Vagina (tissue), 2 donors: ENCODE data around the gene B3GLCT. TPM values are rescaled to one million over a fixed set of nuclear protein-coding genes. Genes with fewer than 3 reads are reported as not detected.

Experiments
- DNase-seq, 2 donors: peaks; one replicate each; pipeline ENCODE4 v3.0.0-alpha.2; 2017; ENCODE audit errors: extremely low spot score in 2 of 2
- H3K27ac ChIP-seq: fragments of 200-600 bp; sonication (generic); one replicate; pipeline ENCODE4 v1.5.1; 2019
- H3K27me3 ChIP-seq: fragments of 200-600 bp; sonication (generic); one replicate; pipeline ENCODE4 v1.5.1; 2019
- H3K36me3 ChIP-seq, 2 donors: fragments of 200-600 bp; sonication (generic); one replicate each; pipeline ENCODE4 v1.5.1; 2017 to 2019
- H3K4me1 ChIP-seq: fragments of 200-600 bp; sonication (generic); one replicate; pipeline ENCODE4 v1.5.1; 2019
- H3K4me3 ChIP-seq, 2 donors: fragments of 200-600 bp; sonication (generic); 1 replicate in 1 of 2; 2 replicates in 1 of 2; pipeline ENCODE4 v1.5.1; 2016 to 2019
- H3K9me3 ChIP-seq: fragments of 200-600 bp; sonication (generic); one replicate; pipeline ENCODE4 v1.5.1; 2019
- CTCF ChIP-seq, 3 experiments: fragments of 450-650 bp in 2 of 3; fragments of 200-600 bp in 1 of 3; sonication (generic) in 1 of 3; IDR thresholded peaks; one replicate each; pipeline ENCODE4 v1.5.1; 2017 to 2019; ENCODE audit warnings: antibody characterized with exemption in 3 of 3, mild to moderate bottlenecking in 2 of 3, moderate library complexity in 2 of 3
- POLR2A ChIP-seq, 2 donors: fragments of 450-650 bp; IDR thresholded peaks; one replicate each; pipeline ENCODE4 v1.6.1; 2017; ENCODE audit warnings: antibody characterized with exemption in 2 of 2, mild to moderate bottlenecking in 2 of 2, moderate library complexity in 2 of 2
- POLR2AphosphoS5 ChIP-seq, 2 donors: sonication (generic); formaldehyde crosslinking; IDR thresholded peaks; one replicate each; pipeline ENCODE4 v1.9.0; 2017; ENCODE audit warnings: antibody characterized with exemption in 2 of 2, mild to moderate bottlenecking in 2 of 2, low read depth in 1 of 2; ENCODE audit not compliant: insufficient read depth in 1 of 2
- intact Hi-C: fragments of 100-400 bp; cut with DNase I; formaldehyde crosslinking; loops from one replicate; pipeline ENCODE4 v1.15.1; 2023
- total RNA-seq: library from RNA; depleted of rRNA; stranded (reverse); fragments of >200 nt; gene quantifications from one replicate; pipeline ENCODE4 v1.2.3, GENCODE V29; 2016

The B3GLCT gene
- total RNA-seq, 1 donor from 2014 or later = 8.1 TPM

DNA sequence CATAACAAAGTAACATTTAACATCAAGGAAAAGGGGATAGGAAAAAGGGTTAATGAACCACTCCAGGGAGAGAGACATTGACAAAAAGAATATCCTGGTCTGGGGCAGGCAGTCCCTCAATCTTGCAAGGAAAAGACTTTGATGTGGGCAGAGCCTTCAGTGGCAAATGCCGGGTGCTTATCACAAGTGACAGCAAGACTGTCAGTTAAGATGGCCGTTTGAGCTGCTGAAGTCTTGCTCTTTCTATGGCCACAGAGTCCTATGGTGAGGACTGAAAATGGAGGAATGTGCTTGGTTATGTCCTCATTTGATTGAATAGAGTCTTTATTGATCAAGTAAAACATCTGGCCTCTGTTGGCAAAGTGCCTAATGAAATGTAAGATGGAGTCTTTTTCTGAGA lies 112.1 kb downstream of the B3GLCT start:
- intact Hi-C loops = no loop called here
- H3K9me3 ChIP-seq = peaks cover 9% of the 10 kb centered on the region
- H3K4me3 ChIP-seq = no peak overlapping the region
- TF ChIP-seq CTCF (IDR thresholded peaks at IDR 0.05) = no peak
- TF ChIP-seq POLR2A (IDR thresholded peaks at IDR 0.05) = no peak
- TF ChIP-seq POLR2AphosphoS5 (IDR thresholded peaks at IDR 0.05; ENCODE audit: insufficient read depth in 1 of 2, low read depth in 1 of 2) = no peak
- no peaks in the 10 kb centered on the region for H3K27me3 ChIP-seq
- no peaks in the 10 kb centered on the region for H3K36me3 ChIP-seq
- no peaks in the 10 kb centered on the region for H3K4me1 ChIP-seq
- no peak for DNase-seq
- no peak overlapping the region for H3K27ac ChIP-seq

DNA sequence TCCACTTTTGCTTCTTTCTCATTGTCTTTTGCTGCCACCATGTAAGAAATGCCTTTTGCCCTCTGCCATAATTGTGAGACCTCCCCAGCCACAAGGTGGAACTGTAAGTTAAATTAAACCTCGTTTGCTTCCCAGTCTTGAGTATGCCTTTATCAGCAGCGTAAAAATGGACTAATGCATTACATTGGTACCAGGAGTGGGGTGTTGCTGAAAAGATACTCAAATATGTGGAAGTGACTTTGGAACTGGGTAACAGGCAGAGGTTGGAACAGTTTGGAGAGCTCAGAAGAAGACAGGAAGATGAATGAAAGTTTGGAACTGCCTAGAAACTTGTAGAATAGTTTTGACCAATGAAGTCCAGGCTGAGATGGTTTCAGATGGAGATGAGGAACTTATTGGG lies 115.2 kb downstream of the B3GLCT start:
- no peak overlapping the region for H3K4me3 ChIP-seq
- no peak for DNase-seq
- H3K4me1 ChIP-seq = no peaks in the 10 kb centered on the region
- no peaks in the 10 kb centered on the region for H3K27me3 ChIP-seq
- no peak overlapping the region for H3K27ac ChIP-seq
- TF ChIP-seq POLR2A (IDR thresholded peaks at IDR 0.05) = no peak
- no peak for TF ChIP-seq CTCF (IDR thresholded peaks at IDR 0.05)
- TF ChIP-seq POLR2AphosphoS5 (IDR thresholded peaks at IDR 0.05; ENCODE audit: insufficient read depth in 1 of 2, low read depth in 1 of 2) = no peak
- peaks cover 9% of the 10 kb centered on the region for H3K9me3 ChIP-seq
- peaks cover 0 to 6% of the 10 kb centered on the region in 2 donors for H3K36me3 ChIP-seq
- intact Hi-C loops = no loop called here

GRCh38 chr13:31320946-31321345 lies 121.2 kb downstream of the B3GLCT start:
- no peak for DNase-seq
- intact Hi-C loops = no loop called here
- H3K27me3 ChIP-seq = no peaks in the 10 kb centered on the region
- no peaks in the 10 kb centered on the region for H3K9me3 ChIP-seq
- no peak overlapping the region for H3K4me3 ChIP-seq
- H3K27ac ChIP-seq = no peak overlapping the region
- no peaks in the 10 kb centered on the region for H3K4me1 ChIP-seq
- TF ChIP-seq CTCF (IDR thresholded peaks at IDR 0.05) (no peak), POLR2A (IDR thresholded peaks at IDR 0.05) (no peak), POLR2AphosphoS5 (IDR thresholded peaks at IDR 0.05; ENCODE audit: insufficient read depth in 1 of 2, low read depth in 1 of 2) (no peak)
- H3K36me3 ChIP-seq = peaks cover 0 to 6% of the 10 kb centered on the region in 2 donors

- H3K27me3 ChIP-seq = no peaks in the 10 kb centered on the region
- peaks cover 0 to 6% of the 10 kb centered on the region in 2 donors for H3K36me3 ChIP-seq
- no peak overlapping the region for H3K4me3 ChIP-seq
- DNase-seq = no peak
- H3K4me1 ChIP-seq = no peaks in the 10 kb centered on the region
- no peaks in the 10 kb centered on the region for H3K9me3 ChIP-seq
- intact Hi-C loops = no loop called here
- no peak for TF ChIP-seq POLR2AphosphoS5 (IDR thresholded peaks at IDR 0.05; ENCODE audit: insufficient read depth in 1 of 2, low read depth in 1 of 2)
- no peak for TF ChIP-seq CTCF (IDR thresholded peaks at IDR 0.05)
- no peak for TF ChIP-seq POLR2A (IDR thresholded peaks at IDR 0.05)
- H3K27ac ChIP-seq = no peak overlapping the region
These were observed 121.7 kb downstream of the B3GLCT start for GRCh38 chr13:31321457-31321856.

DNA sequence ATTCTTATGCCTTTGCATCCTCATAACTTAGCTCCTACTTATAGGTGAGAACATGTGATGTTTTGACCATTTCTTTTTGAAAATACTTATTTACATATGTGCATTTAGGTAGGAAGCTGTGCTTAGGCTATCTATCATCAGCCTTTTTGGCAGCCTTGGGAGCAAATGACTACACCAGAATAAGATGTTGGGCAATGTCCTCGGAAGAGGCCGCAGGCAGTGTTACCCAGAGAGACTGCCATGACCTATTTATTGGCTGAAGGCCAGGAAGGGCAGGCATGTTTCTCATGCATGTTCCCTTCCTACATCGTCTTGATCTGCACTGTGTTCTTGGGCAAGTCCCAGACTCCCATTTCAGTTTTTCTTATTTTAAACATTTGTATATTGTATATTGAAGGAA lies 122.3 kb downstream of the B3GLCT start:
- intact Hi-C loops = no loop called here
- Histone ChIP-seq H3K27me3 (no peaks in the 10 kb centered on the region), H3K4me3 (no peak overlapping the region), H3K9me3 (no peaks in the 10 kb centered on the region), H3K36me3 (peaks cover 0 to 6% of the 10 kb centered on the region in 2 donors), H3K27ac (no peak overlapping the region), H3K4me1 (no peaks in the 10 kb centered on the region)
- DNase-seq = no peak
- no peak for TF ChIP-seq POLR2AphosphoS5 (IDR thresholded peaks at IDR 0.05; ENCODE audit: insufficient read depth in 1 of 2, low read depth in 1 of 2)
- no peak for TF ChIP-seq POLR2A (IDR thresholded peaks at IDR 0.05)
- TF ChIP-seq CTCF (IDR thresholded peaks at IDR 0.05) = no peak
